GM08714 (cell line): ENCODE results near the gene PGK2.
"Not testable (repeated sequence)": the region's sequence is repeated elsewhere in the genome, so short reads cannot be mapped to it uniquely, and the experiment has no call there.

Experiments used
- H3K4me3 ChIP-seq: fragments of 200-500 bp; sonication (Bioruptor generic); 2 replicates; pipeline ENCODE4 v1.5.1; 2014; ENCODE audit warnings: mild to moderate bottlenecking, low read length, inconsistent platforms
- ZNF274 ChIP-seq: IDR thresholded peaks from 2 replicates; pipeline ENCODE4 v1.6.1; 2012; ENCODE audit warnings: mild to moderate bottlenecking, low read depth, low read length

Gene PGK2

DNA sequence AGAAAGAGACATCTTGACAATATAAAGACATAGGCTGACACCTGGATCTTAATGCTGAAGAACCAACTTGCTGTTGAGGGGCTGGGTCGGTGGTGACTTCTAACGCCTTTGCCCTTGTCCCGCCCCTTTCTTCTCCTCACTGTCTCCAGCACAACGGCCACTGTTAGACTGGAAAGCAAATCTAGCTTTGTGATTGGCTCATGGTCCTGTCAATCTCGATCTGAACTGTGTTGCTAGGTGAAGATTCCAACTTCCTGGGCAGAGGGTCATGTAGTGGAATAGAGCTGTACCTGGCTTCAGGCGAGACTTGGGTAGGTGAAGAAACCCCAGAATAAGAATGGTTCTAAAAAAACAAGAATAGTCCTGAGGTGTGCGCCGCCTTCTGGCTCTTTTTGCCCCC, at the start of gene PGK2:
PGK2 (minus strand) TSS at position 110 of the 400 bp plus-strand sequence; CDS start at position 12, 98 bp downstream.
- H3K4me3 ChIP-seq: no peak within 1 kb of the TSS
- TF ChIP-seq ZNF274: no peak

DNA sequence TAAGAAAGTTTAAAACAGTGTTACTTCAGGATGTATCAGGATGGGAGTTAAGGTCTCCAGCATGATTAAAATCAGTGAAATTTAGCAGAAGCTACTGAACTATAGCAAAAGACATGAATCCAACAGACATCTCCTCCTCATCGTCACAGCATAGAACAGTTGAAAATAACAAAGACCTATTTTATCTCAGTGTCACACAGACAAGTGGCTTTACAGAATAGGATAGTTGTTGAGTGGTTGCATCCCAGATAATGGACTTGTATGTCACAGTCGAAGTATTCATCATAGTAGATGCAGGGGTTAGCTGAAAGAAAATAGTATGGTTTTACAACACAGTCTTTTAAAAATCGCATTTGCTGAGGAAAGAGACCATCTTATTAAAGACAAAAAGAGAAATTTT, 48.1 kb upstream of the PGK2 start:
- no peak overlapping the region for H3K4me3 ChIP-seq
- no peak for TF ChIP-seq ZNF274

DNA sequence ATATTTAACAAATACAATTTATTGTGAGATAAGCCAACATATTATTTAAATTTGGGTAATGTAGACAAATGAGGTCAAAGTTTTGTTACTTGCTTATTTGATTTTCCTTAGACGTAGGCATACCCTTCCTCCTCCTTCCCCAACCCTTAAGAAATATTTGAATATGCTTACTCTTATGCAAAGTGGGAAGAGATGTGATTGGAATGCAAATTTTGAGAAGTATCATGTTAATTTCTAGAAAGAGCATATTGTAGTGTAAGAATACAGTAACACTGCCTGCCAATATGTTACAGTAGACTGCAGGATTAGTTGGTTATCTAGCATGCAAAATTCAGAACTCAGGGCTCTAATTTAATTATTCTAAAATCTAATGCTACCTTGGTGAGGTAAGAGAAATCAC, 46.3 kb upstream of the PGK2 start:
- H3K4me3 ChIP-seq: no peak overlapping the region
- no peak for TF ChIP-seq ZNF274

DNA sequence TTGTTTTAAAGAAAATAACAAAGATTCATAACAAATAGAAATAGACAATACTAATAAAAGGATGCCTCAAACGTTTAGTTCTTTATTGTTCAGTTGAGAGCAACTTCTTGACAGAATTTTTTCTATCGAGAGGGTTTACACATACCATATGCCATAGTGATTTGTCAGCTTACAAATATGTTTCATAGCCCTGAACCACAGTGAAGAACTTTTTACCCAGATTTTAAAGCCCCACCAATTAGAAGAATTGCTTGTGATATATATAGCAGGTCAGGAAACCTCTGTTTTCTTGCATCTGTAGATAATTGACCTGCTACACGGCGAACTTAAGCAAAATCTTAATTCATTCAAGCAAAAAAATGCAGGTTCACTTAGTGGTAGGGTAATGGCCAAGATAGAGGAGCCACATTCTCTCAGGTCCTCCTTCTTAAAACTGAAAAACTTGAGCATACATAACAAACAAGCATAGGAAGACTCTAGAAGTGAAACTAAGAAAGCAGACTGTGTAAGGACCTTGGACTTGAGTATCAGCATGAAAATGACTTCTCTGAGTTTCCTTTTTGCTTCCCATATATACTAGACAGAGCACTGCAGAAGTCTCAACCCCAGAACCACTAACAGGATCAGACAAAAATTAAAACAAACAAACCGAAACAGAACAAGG, 39.8 kb upstream of the PGK2 start:
- no peak for TF ChIP-seq ZNF274
- H3K4me3 ChIP-seq: no peak overlapping the region; the same call in 1 of the 2 replicates

DNA sequence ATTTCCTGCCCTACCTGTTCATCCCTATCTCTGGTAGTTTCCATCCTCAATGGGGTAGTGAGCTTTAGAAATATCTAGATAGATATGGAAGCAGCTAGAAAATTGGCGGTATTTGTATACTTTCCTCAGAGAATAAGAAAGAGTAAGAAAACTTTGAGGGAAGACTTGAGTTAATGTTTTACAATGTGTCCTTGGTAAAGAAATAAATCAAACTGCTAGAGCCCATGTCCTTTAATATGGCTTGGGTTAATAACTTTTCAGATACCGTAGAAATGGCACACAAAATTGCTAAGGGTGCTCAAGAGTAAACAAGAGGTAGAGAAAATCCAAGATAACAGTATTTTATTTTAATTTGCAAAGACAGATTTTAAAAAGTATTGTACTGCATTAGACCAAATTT, 28.1 kb upstream of the PGK2 start:
- H3K4me3 ChIP-seq: no peak overlapping the region
- TF ChIP-seq ZNF274: no peak

DNA sequence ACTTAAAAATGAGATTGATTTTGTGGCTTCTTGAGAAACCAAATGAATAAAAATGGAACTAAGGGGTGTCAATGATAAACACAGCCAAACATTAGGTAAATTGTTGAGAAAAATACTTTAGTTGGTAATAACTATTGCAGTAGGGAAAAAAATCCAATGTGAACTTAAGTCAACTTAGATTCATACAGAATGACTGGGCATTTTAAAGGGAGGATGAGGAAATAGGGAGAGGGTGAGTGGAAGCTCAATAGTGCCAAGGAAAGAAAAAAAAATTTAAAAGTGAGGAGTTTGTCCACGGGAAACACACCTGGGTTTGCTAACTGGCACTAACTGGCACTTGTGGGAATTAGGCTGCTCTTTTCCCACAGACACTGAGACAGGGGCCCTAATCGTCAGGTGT, 26.2 kb upstream of the PGK2 start:
- no peak for TF ChIP-seq ZNF274
- H3K4me3 ChIP-seq: no peak overlapping the region

DNA sequence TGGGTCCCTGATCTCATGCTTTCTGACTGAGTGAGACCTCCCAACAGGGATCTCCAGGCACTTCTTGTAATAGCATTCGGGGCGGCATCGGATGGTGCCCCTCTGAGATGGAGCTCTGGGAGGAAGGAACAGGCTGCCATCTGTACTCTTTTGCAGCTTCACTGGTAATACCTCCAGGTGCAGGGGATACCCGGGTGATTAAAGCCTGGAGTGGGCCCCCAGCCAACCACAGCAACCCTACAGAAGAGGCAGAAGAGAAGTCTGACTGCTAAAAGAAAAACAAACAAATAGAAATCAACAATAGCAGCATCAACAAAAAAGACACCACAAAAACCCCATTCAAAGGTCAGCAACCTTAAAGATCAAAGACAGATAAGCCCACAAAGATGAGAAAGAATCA, 19.1 kb upstream of the PGK2 start:
- H3K4me3 ChIP-seq: no peak overlapping the region
- TF ChIP-seq ZNF274: no peak

DNA sequence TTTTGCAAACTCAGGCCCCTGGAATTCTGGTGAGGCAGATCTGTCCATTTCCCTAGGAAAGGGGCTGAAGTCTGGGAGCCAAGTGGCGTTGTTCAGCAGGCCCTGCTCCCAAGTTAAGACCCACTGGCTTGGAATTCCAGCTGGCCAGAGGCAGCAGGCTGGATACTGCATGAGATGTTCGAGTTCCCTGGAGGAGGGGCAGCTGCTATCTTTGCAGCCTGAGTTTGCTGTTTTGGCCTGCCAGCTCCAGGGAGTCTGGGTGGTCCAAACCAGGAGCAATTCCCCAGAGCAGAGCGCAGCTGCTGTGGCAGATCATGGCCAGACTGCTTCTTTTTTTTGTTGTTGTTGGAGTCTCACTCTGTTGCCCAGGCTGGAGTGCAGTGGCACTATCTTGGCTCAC, 18.2 kb upstream of the PGK2 start:
- no peak overlapping the region for H3K4me3 ChIP-seq
- no peak for TF ChIP-seq ZNF274

DNA sequence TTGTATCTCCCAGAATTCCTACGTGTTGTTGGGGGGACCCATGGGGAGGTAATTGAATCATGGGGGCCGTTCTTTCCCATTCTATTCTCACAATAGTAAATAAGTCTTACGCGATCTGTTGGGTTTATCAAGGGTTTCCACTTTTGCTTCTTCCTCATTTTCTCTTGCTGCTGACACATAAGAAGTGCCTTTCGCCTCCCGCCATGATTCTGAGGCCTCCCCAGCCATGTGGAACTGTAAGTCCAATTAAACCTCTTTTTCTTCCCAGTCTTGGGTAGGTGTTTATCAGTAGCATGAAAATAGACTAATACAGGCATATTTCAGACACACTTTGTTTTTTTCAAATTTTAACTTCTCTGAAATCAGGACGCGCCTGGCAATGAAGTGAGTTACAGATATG, 14.4 kb upstream of the PGK2 start:
- H3K4me3 ChIP-seq: no peak overlapping the region
- TF ChIP-seq ZNF274: no peak

DNA sequence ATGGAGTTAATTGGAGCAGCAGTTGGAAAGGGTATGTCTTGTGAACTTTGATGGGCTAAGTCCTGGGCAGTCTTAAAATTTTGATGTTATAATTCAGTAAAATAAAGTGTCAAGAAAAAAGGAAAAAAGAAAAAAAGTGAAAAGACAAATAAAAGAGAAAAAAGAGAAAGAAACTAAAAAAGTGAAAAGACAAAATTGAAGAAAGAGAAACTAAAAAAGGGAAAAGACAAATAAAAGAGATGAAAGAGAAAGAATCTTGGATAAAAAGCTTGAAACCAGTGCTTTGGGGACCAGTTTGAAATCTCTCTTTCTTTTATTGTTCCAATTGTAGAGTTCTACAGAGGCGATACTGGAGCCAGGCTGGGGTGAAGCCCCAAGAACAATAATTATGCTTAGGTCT, 12.0 kb upstream of the PGK2 start:
- H3K4me3 ChIP-seq: no peak overlapping the region

DNA sequence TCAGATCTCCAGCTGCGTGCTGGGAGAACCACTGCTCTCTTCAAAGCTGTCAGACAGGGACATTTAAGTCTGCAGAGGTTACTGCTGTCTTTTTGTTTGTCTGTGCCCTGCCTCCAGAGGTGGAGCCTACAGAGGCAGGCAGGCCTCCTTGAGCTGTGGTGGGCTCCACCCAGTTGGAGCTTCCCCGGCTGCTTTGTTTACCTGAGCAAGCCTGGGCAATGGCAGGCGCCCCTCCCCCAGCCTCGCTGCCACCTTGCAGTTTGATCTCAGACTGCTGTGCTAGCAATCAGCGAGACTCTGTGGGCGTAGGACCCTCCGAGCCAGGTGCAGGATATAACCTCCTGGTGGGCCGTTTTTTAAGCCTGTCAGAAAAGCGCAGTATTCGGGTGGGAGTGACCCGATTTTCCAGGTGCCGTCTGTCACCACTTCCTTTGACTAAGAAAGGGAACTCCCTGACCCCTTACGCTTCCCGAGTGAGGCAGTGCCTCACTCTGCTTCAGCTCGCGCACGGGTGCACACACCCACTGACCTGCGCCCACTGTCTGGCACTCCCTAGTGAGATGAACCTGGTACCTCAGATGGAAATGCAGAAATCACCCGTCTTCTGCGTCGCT, 9.9 kb upstream of the PGK2 start:
- not testable (repeated sequence) for H3K4me3 ChIP-seq

More for the DNA sequence above, 12.0 kb upstream of the PGK2 start:
- no peak for TF ChIP-seq ZNF274

DNA sequence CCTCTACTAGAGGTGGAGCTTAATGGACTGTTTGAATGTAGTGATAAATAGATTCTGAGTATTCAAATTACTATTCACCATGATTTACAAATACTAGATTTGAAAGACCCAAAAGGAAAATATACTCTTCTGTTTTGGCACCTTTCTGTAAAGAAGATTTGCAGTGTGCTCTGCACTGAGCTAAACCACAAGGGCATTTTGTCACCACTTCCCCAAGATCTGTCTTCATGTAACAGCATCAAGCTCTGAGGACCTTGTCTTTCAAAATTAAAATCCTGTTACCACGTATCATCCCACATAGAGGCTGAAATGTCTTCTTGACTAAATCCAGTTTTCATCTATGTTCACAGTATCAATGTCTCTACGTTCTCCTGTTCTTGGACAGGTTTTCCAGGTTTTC, 3.3 kb upstream of the PGK2 start:
- TF ChIP-seq ZNF274: no peak
- no peak overlapping the region for H3K4me3 ChIP-seq

DNA sequence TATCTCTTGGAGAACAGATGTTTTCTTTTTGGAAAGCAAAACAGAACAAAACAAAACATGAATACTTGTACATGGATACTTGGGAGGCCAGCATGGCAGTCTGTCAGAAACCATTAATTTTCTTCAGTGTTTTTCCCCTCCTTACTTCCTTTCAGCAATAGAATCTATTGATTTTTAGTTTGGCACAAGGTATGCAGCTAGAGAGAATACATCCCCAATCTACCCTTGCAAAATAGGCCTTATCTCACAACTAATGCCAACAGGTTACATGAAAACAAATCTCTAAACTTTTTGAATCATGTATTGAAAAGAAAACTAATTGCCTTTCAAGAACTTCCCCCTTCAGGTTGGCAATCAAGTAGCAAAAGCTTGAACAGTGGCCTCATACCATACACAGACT, 2.8 kb downstream of the PGK2 start:
- TF ChIP-seq ZNF274: no peak
- no peak overlapping the region for H3K4me3 ChIP-seq

DNA sequence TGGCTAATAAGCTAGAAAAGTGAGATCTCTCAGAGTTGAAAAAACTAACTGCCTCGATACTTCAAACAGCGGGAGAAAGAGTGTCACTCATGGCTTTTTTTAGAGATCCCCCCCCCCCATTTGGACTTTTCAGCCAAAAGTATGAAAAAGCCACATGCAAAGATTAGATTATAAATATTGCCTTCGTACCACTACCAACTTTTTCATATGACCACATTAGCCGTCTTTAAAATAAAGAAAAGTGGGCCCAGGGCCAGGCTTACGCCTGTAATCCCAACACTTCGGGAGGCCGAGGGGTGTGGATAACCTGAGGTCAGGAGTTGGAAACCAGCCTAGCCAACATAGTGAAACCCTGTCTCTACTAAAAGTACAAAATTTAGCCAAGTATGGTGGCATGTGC, 4.4 kb downstream of the PGK2 start:
- H3K4me3 ChIP-seq: no peak overlapping the region
- no peak for TF ChIP-seq ZNF274

DNA sequence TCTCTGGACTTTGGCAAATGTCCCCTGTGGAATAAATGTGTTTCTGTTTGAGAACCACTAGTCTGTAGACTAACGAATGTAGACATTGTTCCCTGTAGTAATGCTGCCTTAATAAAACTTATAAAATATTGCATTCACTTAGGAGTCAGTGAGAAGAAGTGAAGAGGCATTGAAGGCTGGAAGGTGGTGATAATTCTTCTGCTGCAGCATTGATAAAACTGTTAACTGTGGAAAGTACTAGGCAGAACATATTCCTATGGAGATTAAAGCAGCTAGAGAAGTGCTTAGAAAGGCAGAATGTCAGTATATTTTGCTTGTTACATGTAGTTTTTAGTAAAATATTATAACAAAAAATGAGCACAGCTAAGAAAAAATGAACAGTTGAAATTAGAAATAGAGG, 4.8 kb downstream of the PGK2 start:
- no peak for TF ChIP-seq ZNF274

DNA sequence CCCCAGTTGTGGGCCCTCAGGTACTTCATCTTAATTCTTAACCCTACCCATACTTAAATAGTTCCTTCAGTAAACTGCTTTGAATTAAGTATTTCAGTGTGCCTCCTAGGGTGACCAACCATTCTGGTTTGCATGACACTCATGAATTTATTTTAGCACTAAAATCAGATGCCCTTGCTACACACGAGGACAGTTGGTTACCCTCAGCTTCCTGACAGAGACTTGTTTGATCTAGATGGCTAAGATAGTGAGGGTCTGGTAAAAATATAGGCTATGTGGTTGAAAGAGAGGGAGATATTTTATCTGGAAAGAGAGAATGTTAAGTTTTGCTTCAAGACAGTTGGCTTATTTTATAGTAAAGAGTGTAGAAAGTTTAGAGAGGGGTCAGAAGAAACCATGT, 10.6 kb downstream of the PGK2 start:
- no peak for TF ChIP-seq ZNF274
- no peak overlapping the region for H3K4me3 ChIP-seq

More for the DNA sequence above, 4.8 kb downstream of the PGK2 start:
- H3K4me3 ChIP-seq: no peak overlapping the region
